Liver (tissue), 9 donors: ENCODE measurements around the gene PSD4. TPM values are rescaled to one million over a fixed set of nuclear protein-coding genes. Genes with fewer than 3 reads are reported as not detected.

ENCODE experiments used
- DNase-seq: peaks from one replicate; pipeline ENCODE4 v3.0.0-alpha.2; 2017; ENCODE audit warnings: low spot score
- H3K27ac ChIP-seq, 2 donors: one replicate each; pipeline ENCODE4 v1.7.0; 2013; ENCODE audit warnings: inconsistent platforms in 2 of 2, low read length in 2 of 2, control low read depth in 1 of 2, low read depth in 1 of 2, mild to moderate bottlenecking in 1 of 2
- H3K27me3 ChIP-seq, 4 donors: one replicate each; pipeline versions ENCODE4 v1.6.1 to v1.7.0; 2013; ENCODE audit warnings: low read length in 3 of 4, inconsistent platforms in 1 of 4, mild to moderate bottlenecking in 1 of 4, moderate library complexity in 1 of 4; ENCODE audit not compliant: control insufficient read depth in 4 of 4, insufficient read depth in 4 of 4
- H3K36me3 ChIP-seq, 4 donors: one replicate each; pipeline versions ENCODE4 v1.6.1 to v1.7.0; 2013; ENCODE audit warnings: low read length in 3 of 4, mild to moderate bottlenecking in 3 of 4, low read depth in 1 of 4, moderate library complexity in 1 of 4; ENCODE audit not compliant: control insufficient read depth in 4 of 4, insufficient read depth in 3 of 4
- H3K4me1 ChIP-seq, 4 donors: one replicate each; pipeline versions ENCODE4 v1.6.1 to v1.7.0; 2013; ENCODE audit warnings: low read length in 3 of 4, mild to moderate bottlenecking in 3 of 4, moderate library complexity in 1 of 4; ENCODE audit not compliant: control insufficient read depth in 4 of 4, insufficient read depth in 4 of 4
- H3K4me3 ChIP-seq, 3 donors: one replicate each; pipeline versions ENCODE4 v1.6.1 to v1.7.0; 2013; ENCODE audit warnings: low read length in 3 of 3, control low read depth in 1 of 3, low read depth in 1 of 3, mild to moderate bottlenecking in 1 of 3
- H3K9ac ChIP-seq, 2 donors: one replicate each; pipeline ENCODE4 v1.7.0; 2013; ENCODE audit warnings: low read length in 2 of 2, mild to moderate bottlenecking in 2 of 2, moderate library complexity in 2 of 2, control low read depth in 1 of 2, low read depth in 1 of 2
- H3K9me3 ChIP-seq, 4 donors: one replicate each; pipeline versions ENCODE4 v1.6.1 to v1.7.0; 2013; ENCODE audit warnings: low read length in 3 of 4; ENCODE audit not compliant: control insufficient read depth in 4 of 4
- CTCF ChIP-seq: fragments of 150-350 bp; IDR thresholded peaks from 2 replicates; pipeline ENCODE4 v1.5.1; 2017; ENCODE audit warnings: improper control_type of control experiment, low read depth, low read length; ENCODE audit not compliant: missing input control
- FOXA1 ChIP-seq: IDR thresholded peaks from 2 replicates; pipeline ENCODE4 v1.6.1; 2016; ENCODE audit warnings: antibody characterized with exemption
- FOXA2 ChIP-seq: IDR thresholded peaks from 2 replicates; pipeline ENCODE4 v1.6.1; 2016; ENCODE audit warnings: antibody characterized with exemption
- GABPA ChIP-seq, 2 donors: IDR thresholded peaks in 1 of 2; conservative IDR thresholded peaks in 1 of 2; 2 replicates each; pipeline ENCODE4 v1.6.1; 2016; ENCODE audit warnings: antibody characterized with exemption in 2 of 2, mild to moderate bottlenecking in 1 of 2, moderate library complexity in 1 of 2
- HNF4A ChIP-seq, 2 donors: conservative IDR thresholded peaks; 2 replicates each; pipeline ENCODE4 v1.6.1; 2016; ENCODE audit warnings: antibody characterized with exemption in 2 of 2, mild to moderate bottlenecking in 2 of 2
- NR2F2 ChIP-seq: IDR thresholded peaks from 2 replicates; pipeline ENCODE4 v1.6.1; 2016; ENCODE audit warnings: antibody characterized with exemption
- RAD21 ChIP-seq, 2 donors: IDR thresholded peaks; 2 replicates each; pipeline ENCODE4 v1.6.1; 2016; ENCODE audit warnings: antibody characterized with exemption in 2 of 2, mild to moderate bottlenecking in 2 of 2
- REST ChIP-seq: IDR thresholded peaks from 2 replicates; pipeline ENCODE4 v1.6.1; 2016; ENCODE audit warnings: antibody characterized with exemption, mild to moderate bottlenecking
- RXRA ChIP-seq, 2 donors: IDR thresholded peaks; 2 replicates each; pipeline ENCODE4 v1.6.1; 2017 to 2018; ENCODE audit warnings: antibody characterized with exemption in 2 of 2, mild to moderate bottlenecking in 1 of 2
- SP1 ChIP-seq: IDR thresholded peaks from 2 replicates; pipeline ENCODE4 v1.6.1; 2018; ENCODE audit warnings: antibody characterized with exemption, mild to moderate bottlenecking
- TAF1 ChIP-seq: conservative IDR thresholded peaks from 2 replicates; pipeline ENCODE4 v1.6.1; 2016; ENCODE audit warnings: antibody characterized with exemption, mild to moderate bottlenecking
- YY1 ChIP-seq: IDR thresholded peaks from 2 replicates; pipeline ENCODE4 v1.6.1; 2016; ENCODE audit warnings: antibody characterized with exemption, mild to moderate bottlenecking
- WGBS: extraction: QIAGEN DNeasy Blood & Tissue Kit; methylation state at CpG from one replicate; pipeline ENCODE4 v1.1.7; 2013; 5-methylcytosine and 5-hydroxymethylcytosine counted together
- polyA plus RNA-seq, 2 donors: library from polyadenylated mRNA; stranded (reverse) in 1 of 2; unstranded in 1 of 2; fragments of 200-250 nt in 1 of 2; fragments of >200 nt in 1 of 2; fragmentation: Nextera tagmentation in 1 of 2; extraction: Ambion mirVana in 1 of 2; gene quantifications; one replicate each; pipeline versions ENCODE4 v1.2.1 to v1.2.3, GENCODE V29; 2013 to 2015
- total RNA-seq, 2 donors: library from RNA; depleted of rRNA; stranded (reverse); fragments of >200 nt; gene quantifications; one replicate each; pipeline ENCODE4 v1.2.3, GENCODE V29; 2014
- TF ChIP-seq, protein P1 (sequence below): IDR thresholded peaks from 2 replicates; pipeline ENCODE4 v1.6.1; 2016; ENCODE audit warnings: antibody characterized with exemption
- donor health status: healthy.
- donor health status: healthy.
- donor health status: healthy.
- donor health status: healthy.
- donor health status: healthy.

PSD4 gene
- total and polyA plus RNA-seq, 4 donors: 16.4 to 83.2 (median 34.4) TPM

- Histone ChIP-seq H3K27me3 (no peaks in the 10 kb centered on the region), H3K4me1 (no peaks in the 10 kb centered on the region), H3K27ac (no peak overlapping the region), H3K4me3 (no peak overlapping the region), H3K36me3 (no peaks in the 10 kb centered on the region), H3K9ac (peak overlapping the region in 1 of 2 donors; percentile 12), H3K9me3 (no peaks in the 10 kb centered on the region)
- no peak for DNase-seq
- no peak for TF ChIP-seq RAD21 (IDR thresholded peaks at IDR 0.05)
- no peak for TF ChIP-seq SP1
- no peak for TF ChIP-seq NR2F2
- no peak for TF ChIP-seq REST
- TF ChIP-seq TAF1: no peak
- TF ChIP-seq FOXA1: no peak
- TF ChIP-seq FOXA2: no peak
- TF ChIP-seq, protein P1, sequence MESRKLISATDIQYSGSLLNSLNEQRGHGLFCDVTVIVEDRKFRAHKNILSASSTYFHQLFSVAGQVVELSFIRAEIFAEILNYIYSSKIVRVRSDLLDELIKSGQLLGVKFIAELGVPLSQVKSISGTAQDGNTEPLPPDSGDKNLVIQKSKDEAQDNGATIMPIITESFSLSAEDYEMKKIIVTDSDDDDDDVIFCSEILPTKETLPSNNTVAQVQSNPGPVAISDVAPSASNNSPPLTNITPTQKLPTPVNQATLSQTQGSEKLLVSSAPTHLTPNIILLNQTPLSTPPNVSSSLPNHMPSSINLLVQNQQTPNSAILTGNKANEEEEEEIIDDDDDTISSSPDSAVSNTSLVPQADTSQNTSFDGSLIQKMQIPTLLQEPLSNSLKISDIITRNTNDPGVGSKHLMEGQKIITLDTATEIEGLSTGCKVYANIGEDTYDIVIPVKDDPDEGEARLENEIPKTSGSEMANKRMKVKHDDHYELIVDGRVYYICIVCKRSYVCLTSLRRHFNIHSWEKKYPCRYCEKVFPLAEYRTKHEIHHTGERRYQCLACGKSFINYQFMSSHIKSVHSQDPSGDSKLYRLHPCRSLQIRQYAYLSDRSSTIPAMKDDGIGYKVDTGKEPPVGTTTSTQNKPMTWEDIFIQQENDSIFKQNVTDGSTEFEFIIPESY: no peak
- no peak for TF ChIP-seq HNF4A (conservative IDR thresholded peaks at IDR 0.05)
- no peak for TF ChIP-seq GABPA (IDR thresholded peaks at IDR 0.05 in 1 of 2, conservative IDR thresholded peaks at IDR 0.05 in 1 of 2)
- no peak for TF ChIP-seq RXRA (IDR thresholded peaks at IDR 0.05)
- no peak for TF ChIP-seq YY1
- WGBS: 88% methylated on average over 13 of the region's 13 CpGs
These were observed 37.7 kb downstream of the PSD4 start for GRCh38 chr2:113211226-113212105.

DNA sequence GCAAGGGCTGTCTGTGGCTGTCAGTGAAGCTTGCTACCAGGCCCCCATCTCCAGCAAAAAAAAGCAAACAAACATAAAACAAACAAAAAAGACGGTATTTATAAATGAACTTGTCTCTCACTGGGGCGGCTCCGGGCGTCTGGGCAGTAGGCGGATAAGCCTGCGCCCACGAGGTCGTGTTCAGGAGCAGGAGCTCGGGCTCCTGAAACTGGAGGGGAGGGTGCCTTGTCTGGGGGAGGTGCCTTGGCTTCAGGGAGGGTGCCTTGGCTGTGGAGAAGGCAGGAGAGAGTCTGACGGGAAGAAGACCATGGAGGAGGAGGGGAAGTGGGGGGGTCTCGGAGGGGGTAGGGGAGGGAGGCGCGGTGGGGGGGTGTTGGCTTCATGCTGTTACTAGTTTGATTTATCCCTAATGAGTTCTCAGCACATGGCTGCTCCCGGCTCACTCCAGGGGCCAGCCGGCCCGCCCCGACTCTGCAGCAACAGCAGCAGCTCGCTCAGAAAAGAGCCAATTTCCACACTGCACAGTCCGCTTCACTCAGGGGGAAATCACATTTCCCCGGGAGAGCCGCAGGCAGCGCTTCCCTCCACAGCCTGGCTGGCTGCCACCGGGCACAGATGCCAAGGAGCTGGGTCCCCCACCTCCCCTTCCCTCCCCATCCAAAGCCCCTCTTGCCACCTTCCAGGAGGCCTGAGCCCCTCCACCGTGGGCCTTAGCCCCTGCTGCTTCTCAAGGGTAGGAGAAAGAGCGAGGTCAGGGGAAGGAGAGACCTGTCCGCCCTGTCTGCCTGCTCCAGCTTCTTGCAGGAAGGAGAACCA is 38.7 kb downstream of the PSD4 start:
- no peak overlapping the region for H3K27ac ChIP-seq
- H3K4me3 ChIP-seq: no peak overlapping the region
- TF ChIP-seq FOXA2: no peak
- no peak for TF ChIP-seq RXRA (IDR thresholded peaks at IDR 0.05)
- no peak for TF ChIP-seq HNF4A (conservative IDR thresholded peaks at IDR 0.05)
- TF ChIP-seq FOXA1: no peak
- no peak for TF ChIP-seq RAD21 (IDR thresholded peaks at IDR 0.05)
- TF ChIP-seq GABPA (IDR thresholded peaks at IDR 0.05 in 1 of 2, conservative IDR thresholded peaks at IDR 0.05 in 1 of 2): no peak
- no peak for TF ChIP-seq TAF1
- no peak for TF ChIP-seq SP1
- TF ChIP-seq, protein P1: no peak
- no peak for TF ChIP-seq CTCF
- no peaks in the 10 kb centered on the region for H3K27me3 ChIP-seq
- WGBS: 54% methylated on average over 26 of the region's 26 CpGs
- peaks cover 0 to 4% (median 2%) of the 10 kb centered on the region in 4 donors for H3K4me1 ChIP-seq
- no peaks in the 10 kb centered on the region for H3K9me3 ChIP-seq
- no peak for DNase-seq
- H3K9ac ChIP-seq: peak overlapping the region in 1 of 2 donors; percentile 12
- no peaks in the 10 kb centered on the region for H3K36me3 ChIP-seq
